ENCODE data around the gene SMIM29. TPM values are rescaled to one million over a fixed set of nuclear protein-coding genes. Genes with fewer than 3 reads are reported as not detected.
"Not testable (repeated sequence)": the region's sequence is repeated elsewhere in the genome, so short reads cannot be mapped to it uniquely, and the experiment has no call there.

The SMIM29 gene
- total RNA-seq, 2 donors from 2014 or later = 7.1 to 41.3 TPM

- Histone ChIP-seq H3K9me3 (no peaks in the 10 kb centered on the region), H3K36me3 (no peaks in the 10 kb centered on the region), H3K27ac (peak overlapping the region; percentile 69 to 85), H3K4me1 (ENCODE audit: control insufficient read depth in 1 of 2, low read depth in 2 of 2) (peaks cover 24 to 30% of the 10 kb centered on the region in 2 donors), H3K27me3 (replicated peaks; ENCODE audit: insufficient read depth) (no peaks in the 10 kb centered on the region), H3K4me3 (peak overlapping the region; percentile 99)
- TF ChIP-seq CTCF (IDR thresholded peaks at IDR 0.05) = no peak
- ATAC-seq (ENCODE audit: insufficient number of reproducible peaks, low FRiP score, low read depth) = no peak
- DNase-seq (ENCODE audit: low spot score) = no peak
Observed at GRCh38 chr6:34247481-34248197, 1.2 kb downstream of the SMIM29 start.

- H3K4me3 ChIP-seq = no peak overlapping the region
- no peaks in the 10 kb centered on the region for H3K9me3 ChIP-seq
- H3K4me1 ChIP-seq (ENCODE audit: control insufficient read depth in 1 of 2, low read depth in 2 of 2) = peaks cover 24 to 30% of the 10 kb centered on the region in 2 donors
- H3K36me3 ChIP-seq = no peaks in the 10 kb centered on the region
- no peak for TF ChIP-seq CTCF (IDR thresholded peaks at IDR 0.05)
- DNase-seq (ENCODE audit: low spot score) (no peak), ATAC-seq (ENCODE audit: insufficient number of reproducible peaks, low FRiP score, low read depth) (no peak)
- H3K27ac ChIP-seq = no peak overlapping the region
- no peaks in the 10 kb centered on the region for H3K27me3 ChIP-seq (replicated peaks; ENCODE audit: insufficient read depth)
Observed at GRCh38 chr6:34246563-34247391, 2.0 kb downstream of the SMIM29 start.

- TF ChIP-seq CTCF (IDR thresholded peaks at IDR 0.05) = no peak
- no peaks in the 10 kb centered on the region for H3K9me3 ChIP-seq
- H3K4me3 ChIP-seq = no peak overlapping the region
- DNase-seq (ENCODE audit: low spot score) (no peak), ATAC-seq (ENCODE audit: insufficient number of reproducible peaks, low FRiP score, low read depth) (no peak)
- no peaks in the 10 kb centered on the region for H3K36me3 ChIP-seq
- H3K27ac ChIP-seq = no peak overlapping the region
- H3K4me1 ChIP-seq (ENCODE audit: control insufficient read depth in 1 of 2, low read depth in 2 of 2) = peaks cover 24 to 30% of the 10 kb centered on the region in 2 donors
- no peaks in the 10 kb centered on the region for H3K27me3 ChIP-seq (replicated peaks; ENCODE audit: insufficient read depth)
Observed at GRCh38 chr6:34246249-34246562, 2.6 kb downstream of the SMIM29 start.

GRCh38 chr6:34245761-34246140, 3.1 kb downstream of the SMIM29 start:
- H3K36me3 ChIP-seq; H3K27ac ChIP-seq; H3K4me3 ChIP-seq; H3K27me3 ChIP-seq (replicated peaks; ENCODE audit: insufficient read depth); ATAC-seq (ENCODE audit: insufficient number of reproducible peaks, low FRiP score, low read depth); DNase-seq (ENCODE audit: low spot score); H3K9me3 ChIP-seq: not testable (repeated sequence)
- H3K4me1 ChIP-seq (ENCODE audit: control insufficient read depth in 1 of 2, low read depth in 2 of 2) = peaks cover 24 to 30% of the 10 kb centered on the region in 2 donors

GRCh38 chr6:34245032-34245760, 3.6 kb downstream of the SMIM29 start:
- not testable (repeated sequence) for ATAC-seq (ENCODE audit: insufficient number of reproducible peaks, low FRiP score, low read depth)
- H3K4me1 ChIP-seq (ENCODE audit: control insufficient read depth in 1 of 2, low read depth in 2 of 2) = peaks cover 24 to 30% of the 10 kb centered on the region in 2 donors
- H3K27ac ChIP-seq = peak overlapping the region in 1 of 2 donors; percentile 71

More at GRCh38 chr6:34245032-34245760, 3.6 kb downstream of the SMIM29 start:
- not testable (repeated sequence) for H3K36me3 ChIP-seq; DNase-seq (ENCODE audit: low spot score); H3K9me3 ChIP-seq; H3K27me3 ChIP-seq (replicated peaks; ENCODE audit: insufficient read depth)
- peak overlapping the region; percentile 51 for H3K4me3 ChIP-seq
